Stimulated activated CD4-positive, alpha-beta T cell treated with anti-CD3 and anti-CD28 coated beads, TNF-alpha, amount 100 ng/mL, for 4 hours (primary cell): ENCODE data around the gene RAB38.

ENCODE experiments used
- DNase-seq, 3 experiments: peaks; one replicate each; pipeline ENCODE4 v3.0.0-alpha.2; 2020; ENCODE audit warnings: low read depth in 3 of 3

The RAB38 gene

GRCh38 chr11:88174709-88175568, at the start of gene RAB38:
Gene RAB38, minus strand, starts transcription at chr11:88175443. Its CDS starts 59 bp downstream, at chr11:88175384.
- DNase-seq: peak in 2 of 3 experiments; percentile 8 to 9

DNA sequence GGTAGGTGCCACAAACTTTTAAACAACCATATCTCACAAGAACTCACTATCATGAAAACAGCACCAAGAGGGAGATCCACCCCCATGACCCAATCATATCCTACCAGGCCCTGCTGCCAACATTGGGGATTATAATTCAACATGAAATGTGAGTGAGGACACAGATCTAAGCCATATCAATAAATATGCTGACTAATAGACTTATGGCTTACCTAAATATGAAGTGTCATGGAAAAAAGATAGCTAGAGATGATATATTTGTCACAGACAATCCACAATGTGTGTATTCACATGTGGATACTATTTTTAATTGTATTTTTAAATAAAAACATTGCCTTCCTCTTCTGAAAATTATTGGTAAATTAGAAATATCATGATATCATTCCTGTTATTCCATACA, 38.2 kb upstream of the RAB38 start:
- no peak for DNase-seq

- no peak for DNase-seq
Measured at GRCh38 chr11:88212300-88212699, 37.1 kb upstream of the RAB38 start.

DNA sequence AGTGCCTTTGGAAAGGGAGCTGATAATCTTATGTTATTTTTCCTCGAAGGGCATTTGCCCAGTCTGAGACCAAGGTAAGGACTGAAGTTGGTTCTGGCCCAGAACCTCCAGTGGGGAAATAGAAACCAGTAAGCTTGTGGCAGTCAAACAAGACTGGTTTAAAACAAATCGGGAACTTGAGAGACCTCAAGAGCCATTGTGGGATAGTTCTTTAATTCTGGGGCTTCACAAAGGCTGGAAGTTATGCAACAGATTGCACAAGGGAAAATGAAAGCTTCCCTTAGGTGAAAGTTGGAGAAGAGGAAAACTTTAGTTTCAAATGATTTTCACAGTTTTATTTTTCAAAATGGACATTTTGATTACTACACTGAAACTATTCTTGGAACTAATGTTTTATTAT, 33.5 kb upstream of the RAB38 start:
- no peak for DNase-seq

DNA sequence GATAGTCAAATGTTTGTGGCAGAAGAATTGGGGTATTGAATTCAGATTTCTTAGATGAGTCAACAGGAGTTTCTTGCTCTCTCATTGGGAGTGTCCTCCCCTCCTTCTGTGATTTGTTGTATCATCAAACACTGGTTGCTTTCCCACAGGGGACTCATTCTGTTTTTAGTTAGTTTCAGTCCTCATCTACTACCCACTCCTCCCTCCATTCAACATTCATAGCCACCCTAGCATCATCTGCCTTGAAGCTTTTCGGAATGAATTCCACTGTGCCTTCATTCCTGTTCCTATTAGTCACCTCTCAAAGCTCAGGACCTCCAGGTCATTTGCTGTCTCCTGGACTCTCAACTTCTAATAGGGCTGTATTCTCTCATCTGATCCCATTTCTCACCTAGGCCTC, 31.5 kb upstream of the RAB38 start:
- DNase-seq: no peak

DNA sequence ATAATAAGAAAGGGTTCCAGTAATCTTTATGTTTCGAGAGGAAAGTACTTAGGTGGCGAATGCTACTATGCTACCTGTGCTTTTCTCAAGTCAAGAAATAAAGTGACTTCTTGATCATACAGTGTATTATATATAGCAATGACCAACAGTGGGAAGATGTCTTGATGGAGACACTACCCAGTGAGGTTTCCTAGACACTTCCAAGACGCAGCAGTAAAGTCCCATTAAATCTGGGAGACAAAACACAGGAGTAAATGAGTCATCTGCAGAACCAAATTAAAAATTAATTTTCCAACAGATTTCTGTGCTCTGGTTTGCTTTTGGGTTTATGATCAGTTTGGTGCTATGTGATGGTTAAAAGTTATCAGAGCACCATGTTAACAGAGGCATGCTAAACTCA, 29.1 kb upstream of the RAB38 start:
- no peak for DNase-seq

- no peak for DNase-seq
Measured at GRCh38 chr11:88203604-88204003, 28.4 kb upstream of the RAB38 start.

GRCh38 chr11:88202498-88202897, 27.3 kb upstream of the RAB38 start:
- no peak for DNase-seq

DNA sequence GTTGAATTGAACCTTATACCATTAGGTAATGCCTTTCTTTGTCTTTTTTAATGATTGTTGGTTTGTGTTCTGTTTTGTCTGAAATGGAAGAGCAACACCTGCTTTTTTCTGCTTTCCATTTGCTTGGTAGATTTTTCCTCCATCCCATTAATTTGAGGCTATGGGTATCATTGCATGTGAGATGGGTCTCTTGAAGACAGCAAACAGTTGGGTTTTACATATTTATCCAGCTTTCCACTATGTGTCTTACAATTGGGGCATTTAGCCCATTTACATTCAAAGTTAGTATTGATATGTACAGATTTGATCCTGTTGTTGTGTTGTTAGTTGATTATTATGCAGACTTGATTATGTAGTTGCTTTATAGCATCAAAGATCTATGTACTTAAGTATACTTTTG, 21.1 kb upstream of the RAB38 start:
- no peak for DNase-seq

DNA sequence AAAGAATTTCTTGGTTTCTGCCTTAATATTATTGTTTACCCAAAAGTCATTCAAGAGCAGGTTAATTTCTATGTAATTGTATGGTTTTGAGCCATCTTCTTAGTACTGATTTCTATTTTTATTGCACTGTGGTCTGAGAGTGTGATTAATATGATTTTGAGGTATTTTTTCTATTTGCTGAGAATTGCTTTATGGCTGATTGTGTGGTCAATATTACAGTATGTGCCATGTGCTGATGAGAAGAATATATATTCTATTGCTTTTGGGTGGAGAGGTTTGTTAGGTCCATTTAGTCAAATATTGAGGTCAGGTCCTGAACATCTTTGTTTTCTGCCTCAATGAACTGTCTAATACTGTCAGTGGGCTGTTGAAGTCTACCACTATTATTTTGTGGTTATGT, 20.7 kb upstream of the RAB38 start:
- DNase-seq: no peak

GRCh38 chr11:88194990-88195389, 19.7 kb upstream of the RAB38 start:
- no peak for DNase-seq

- DNase-seq: no peak
Measured at GRCh38 chr11:88193278-88193677, 18.0 kb upstream of the RAB38 start.

DNA sequence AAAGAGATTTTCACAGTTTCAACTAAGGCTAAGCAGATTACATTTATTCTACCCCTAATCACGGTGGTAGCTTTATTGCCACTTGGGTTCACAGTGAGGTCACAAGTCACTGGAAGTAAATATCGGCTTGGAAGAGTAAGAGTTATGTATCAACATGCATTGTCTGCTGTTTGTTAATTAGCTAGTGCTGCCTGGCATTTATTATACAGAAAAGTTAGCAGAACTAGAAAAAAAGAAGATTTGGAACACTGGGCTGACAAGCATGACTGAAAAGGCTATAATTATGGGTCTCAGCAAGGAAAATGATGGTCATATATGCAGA, 13.7 kb upstream of the RAB38 start:
- DNase-seq: no peak

GRCh38 chr11:88188251-88188931, 13.1 kb upstream of the RAB38 start:
- no peak for DNase-seq

GRCh38 chr11:88183233-88183632, 8.0 kb upstream of the RAB38 start:
- no peak for DNase-seq

GRCh38 chr11:88181776-88182175, 6.5 kb upstream of the RAB38 start:
- no peak for DNase-seq

DNA sequence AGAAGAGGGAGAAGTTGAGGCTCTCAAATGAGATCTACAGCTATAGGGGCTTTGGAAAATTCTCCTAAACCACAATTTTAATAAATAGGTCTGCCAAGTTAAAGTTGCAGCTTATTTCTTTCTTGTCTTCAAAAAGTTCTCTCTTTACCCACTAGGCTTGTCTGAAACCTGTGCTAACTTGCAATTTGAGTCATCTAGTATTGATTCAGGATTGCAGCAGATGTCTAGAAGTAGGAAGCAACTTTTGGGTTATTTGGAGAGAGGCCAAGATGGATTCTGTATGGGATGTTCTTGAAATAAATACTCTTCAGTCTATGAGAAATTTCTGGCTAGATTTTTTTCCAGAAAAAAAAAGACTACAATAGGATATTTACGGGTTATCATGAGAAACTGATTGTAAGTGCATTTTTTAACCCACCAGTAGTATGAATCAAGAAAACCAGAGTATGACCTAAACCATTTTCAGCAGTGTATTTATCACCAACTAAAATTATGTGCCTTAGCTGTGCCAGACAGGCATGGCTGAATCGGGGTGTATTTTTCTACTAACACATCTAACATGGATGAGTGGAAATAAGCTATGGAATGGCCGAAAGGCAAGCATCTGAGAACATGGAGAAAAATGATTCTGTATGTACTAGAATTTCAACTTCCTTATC, 4.9 kb upstream of the RAB38 start:
- no peak for DNase-seq

DNA sequence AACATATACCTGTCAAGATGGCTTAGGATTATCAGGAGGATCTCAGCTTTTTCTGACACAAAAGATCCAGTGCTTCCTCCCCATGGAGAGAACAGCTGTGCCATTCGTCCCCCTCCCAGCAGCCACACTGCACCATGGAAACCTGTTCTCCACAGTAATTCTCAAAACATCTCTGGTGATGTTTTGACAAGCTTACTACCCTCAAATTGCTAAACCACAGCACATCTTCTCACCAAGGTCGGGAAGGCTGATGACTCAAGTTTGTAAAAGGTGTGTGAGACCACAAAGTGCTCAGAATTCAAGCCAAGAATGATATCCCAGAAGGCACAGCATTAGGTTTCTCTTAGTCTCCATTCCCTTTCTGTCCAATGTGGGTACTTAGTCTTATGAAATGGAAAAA, 3.9 kb upstream of the RAB38 start:
- DNase-seq: no peak

DNA sequence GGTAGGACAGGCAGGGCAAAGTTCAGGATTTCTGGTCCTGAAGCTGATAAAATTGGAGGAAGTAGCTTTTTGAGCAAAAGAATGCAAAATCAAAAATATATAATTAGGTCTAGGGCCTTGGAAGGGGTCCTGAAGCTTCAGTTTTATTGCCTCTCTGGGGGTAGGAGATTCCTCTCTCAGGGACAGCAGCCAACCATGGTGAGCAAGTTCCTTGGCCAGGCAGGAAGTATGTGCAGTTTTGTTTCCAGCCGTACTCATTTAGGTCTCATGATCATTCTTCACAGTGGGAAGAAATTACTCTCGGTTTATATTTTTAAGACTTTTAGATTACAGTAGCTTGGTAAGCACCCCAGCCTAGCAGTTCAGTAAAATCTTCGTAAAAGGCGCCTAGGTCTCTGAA, 2.9 kb upstream of the RAB38 start:
- no peak for DNase-seq

- no peak for DNase-seq
Measured at GRCh38 chr11:88175569-88176075, 379 bp upstream of the RAB38 start.

DNA sequence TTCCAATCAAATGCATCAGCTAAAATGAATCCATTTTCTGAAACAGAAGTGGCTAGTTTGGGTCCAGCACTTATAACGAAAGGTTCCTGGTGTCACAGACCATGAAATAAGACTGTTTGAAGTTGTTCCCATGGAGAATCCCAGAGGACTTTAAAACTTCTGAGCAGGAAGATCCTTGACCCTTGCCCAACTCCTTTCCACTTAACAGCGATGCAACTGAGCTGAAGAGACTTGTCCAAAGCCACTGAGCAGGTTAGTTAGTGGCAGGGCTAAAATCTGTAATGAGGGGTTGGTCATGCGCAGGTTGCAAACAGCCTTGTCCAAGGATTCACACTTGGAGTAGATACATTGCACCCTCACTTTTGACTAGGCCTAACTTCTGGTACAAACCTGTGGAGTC, 1.3 kb downstream of the RAB38 start:
- no peak for DNase-seq

DNA sequence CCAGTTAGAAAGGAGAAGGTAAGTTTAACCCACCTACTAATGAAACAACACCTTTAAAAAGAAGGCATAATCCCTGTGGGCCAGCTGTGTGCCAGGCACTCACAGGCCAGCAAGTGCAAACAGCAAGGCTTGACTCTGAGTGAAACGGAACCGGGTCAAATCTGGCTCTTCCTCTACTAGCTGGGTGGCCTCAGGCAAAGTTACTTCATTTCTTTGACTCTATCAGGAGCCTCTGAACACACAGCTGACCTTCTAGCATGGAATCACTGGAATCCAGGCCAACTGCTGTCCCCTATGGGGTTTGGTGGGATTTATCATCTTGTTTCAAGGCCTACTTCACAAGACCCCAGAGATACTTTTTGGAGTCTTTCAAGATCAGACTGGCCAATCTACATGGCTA, 3.3 kb downstream of the RAB38 start:
- no peak for DNase-seq

- DNase-seq: no peak
Measured at GRCh38 chr11:88170673-88171072, 4.6 kb downstream of the RAB38 start.
